ENCODE data around the gene PRCP.
A peak's percentile ranks its signal among the peaks of the same experiment; 100 is the strongest.
"Not testable (repeated sequence)": the region's sequence is repeated elsewhere in the genome, so short reads cannot be mapped to it uniquely, and the experiment has no call there.

PRCP gene

GRCh38 chr11:82900277-82901164 lies at the start of gene PRCP:
Gene PRCP, minus strand, starts transcription at chr11:82900430. Its CDS starts 28 bp downstream, at chr11:82900402.
- peak; percentile 91 for DNase-seq

GRCh38 chr11:82949352-82949751 lies 49.1 kb upstream of the PRCP start:
- no peak for DNase-seq

- DNase-seq, result no peak
Measured at GRCh38 chr11:82945682-82946081, 45.5 kb upstream of the PRCP start.

DNA sequence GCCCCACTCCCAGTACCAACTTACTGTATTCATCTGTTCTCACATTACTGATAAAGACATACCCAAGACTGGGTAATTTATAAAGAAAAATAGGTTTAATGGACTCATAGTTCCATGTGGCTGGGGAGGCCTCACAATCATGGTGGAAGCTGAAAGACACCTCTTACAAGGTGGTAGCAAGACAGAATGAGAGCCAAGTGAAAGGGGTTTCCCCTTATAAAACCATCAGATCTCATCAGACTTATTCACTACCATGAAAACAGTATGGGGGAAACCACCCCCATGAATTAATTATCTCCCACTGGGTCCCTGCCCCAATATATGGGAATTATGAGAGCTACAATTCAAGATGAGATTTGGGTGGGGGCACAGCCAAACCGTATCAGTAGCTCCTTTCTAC lies 44.8 kb upstream of the PRCP start:
- not testable (repeated sequence) for DNase-seq

GRCh38 chr11:82944198-82944597 lies 44.0 kb upstream of the PRCP start:
- DNase-seq, result no peak

- DNase-seq, result not testable (repeated sequence)
Measured at GRCh38 chr11:82943430-82943829, 43.2 kb upstream of the PRCP start.

DNA sequence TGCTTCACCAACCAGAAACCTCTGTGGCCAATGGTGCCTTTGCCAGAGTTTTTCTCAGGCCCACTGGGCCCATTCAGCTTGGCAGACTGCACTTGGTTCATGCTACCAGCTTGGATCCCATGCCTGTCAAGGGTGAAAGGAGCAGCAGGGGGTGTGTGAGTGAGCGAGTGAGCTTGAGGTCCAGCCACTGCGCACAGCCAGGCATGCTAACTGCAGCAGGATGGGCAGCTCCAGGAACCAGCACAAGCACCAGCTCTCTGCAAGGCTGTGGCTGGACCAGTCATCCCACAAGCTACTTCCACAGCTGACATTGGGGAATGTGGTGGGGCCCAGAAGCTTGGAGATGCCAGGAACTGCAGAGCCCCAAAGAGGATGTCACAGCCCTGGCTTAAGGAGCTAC lies 42.1 kb upstream of the PRCP start:
- no peak for DNase-seq

GRCh38 chr11:82939456-82939855 lies 39.2 kb upstream of the PRCP start:
- DNase-seq, result no peak

DNA sequence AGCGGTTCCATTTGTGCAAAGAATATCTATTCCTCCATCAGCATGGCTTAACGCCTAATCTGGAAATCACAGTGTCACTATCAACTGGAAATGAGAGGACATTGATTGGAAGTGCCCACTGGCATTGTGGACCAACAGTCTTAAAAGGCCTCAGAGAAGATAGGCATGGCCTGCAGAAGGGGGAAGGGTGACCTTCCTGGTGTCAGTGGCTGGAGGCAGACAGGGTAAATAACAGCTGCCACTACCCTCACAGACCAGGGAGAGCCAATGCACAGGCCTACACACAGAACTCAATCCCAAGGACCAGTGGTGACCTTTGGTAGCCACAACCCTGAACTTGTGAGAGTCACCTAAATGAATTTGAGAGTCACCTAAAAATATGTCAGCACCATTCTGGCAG lies 37.3 kb upstream of the PRCP start:
- DNase-seq, result no peak

DNA sequence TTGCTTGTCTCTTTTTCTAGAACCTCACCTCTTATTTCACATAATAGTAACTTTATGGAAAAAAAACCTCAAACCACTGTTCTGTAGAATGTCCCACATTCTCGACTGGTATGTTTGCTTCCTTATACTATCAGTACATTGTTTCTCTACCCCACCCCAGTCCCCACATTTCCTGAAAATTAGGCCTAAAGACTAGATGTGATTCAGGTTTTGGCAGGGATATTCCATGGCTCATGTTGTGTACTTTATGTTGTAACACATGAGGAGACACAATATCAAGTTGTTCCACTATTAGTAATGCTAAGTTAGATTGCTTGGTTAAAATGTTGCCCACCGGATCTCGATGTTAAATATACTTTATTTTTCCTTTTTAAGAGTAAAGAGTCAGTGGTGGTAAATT lies 36.0 kb upstream of the PRCP start:
- no peak for DNase-seq

- DNase-seq, result no peak
Measured at GRCh38 chr11:82932564-82932963, 32.3 kb upstream of the PRCP start.

- DNase-seq, result no peak
Measured at GRCh38 chr11:82930734-82931133, 30.5 kb upstream of the PRCP start.

- DNase-seq, result no peak
Measured at GRCh38 chr11:82930229-82930628, 30.0 kb upstream of the PRCP start.

DNA sequence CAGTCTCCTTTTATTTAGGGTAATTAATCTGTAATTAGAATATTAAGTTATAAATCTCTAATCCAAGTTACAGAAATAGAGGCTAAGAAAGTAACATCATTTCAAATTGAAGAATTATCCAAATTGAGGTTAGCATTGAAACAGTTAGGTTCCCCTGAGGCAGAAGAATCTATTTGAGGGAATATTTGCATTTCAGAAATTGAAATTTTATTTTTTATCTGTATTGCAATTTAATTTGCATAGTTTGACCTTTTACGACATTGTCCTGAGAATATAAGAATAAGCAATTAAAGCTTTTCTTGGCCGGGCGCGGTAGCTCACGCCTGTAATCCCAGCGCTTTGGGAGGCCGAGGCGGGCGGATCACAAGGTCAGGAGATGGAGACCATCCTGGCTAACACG lies 28.9 kb upstream of the PRCP start:
- DNase-seq, result no peak

GRCh38 chr11:82927264-82927880 lies 27.1 kb upstream of the PRCP start:
- no peak for DNase-seq

- no peak for DNase-seq
Measured at GRCh38 chr11:82924522-82925224, 24.4 kb upstream of the PRCP start.

- not testable (repeated sequence) for DNase-seq
Measured at GRCh38 chr11:82922396-82923173, 22.4 kb upstream of the PRCP start.

- not testable (repeated sequence) for DNase-seq
Measured at GRCh38 chr11:82920227-82920626, 20.0 kb upstream of the PRCP start.

GRCh38 chr11:82919786-82920185 lies 19.6 kb upstream of the PRCP start:
- not testable (repeated sequence) for DNase-seq

DNA sequence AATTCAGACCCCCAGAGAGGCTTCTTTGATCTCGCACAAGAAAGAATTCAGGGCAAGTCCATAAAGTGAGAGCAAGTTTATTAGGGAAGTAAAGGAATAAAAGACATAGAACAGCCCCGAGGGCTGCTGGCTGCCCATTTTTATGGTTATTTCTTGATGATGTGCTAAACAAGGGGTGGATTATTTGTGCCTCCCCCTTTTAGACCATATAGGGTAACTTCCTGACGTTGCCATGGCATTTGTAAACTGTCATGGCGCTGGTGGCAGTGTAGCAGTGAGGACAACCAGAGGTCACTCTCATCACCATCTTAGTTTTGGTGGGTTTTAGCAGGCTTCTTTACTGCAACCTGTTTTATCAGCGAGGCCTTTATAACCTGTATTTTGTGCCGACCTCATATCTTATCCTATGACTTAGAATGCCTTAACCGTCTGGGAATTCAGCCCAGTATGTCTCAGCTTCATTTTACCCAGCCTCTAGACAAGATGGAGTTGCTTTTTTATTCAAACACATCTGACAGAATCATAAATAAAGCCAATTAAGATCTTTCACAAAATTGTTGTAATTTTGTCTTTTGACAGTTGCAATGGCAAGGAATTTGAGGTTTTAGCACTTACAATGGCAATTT lies 8.9 kb upstream of the PRCP start:
- no peak for DNase-seq

DNA sequence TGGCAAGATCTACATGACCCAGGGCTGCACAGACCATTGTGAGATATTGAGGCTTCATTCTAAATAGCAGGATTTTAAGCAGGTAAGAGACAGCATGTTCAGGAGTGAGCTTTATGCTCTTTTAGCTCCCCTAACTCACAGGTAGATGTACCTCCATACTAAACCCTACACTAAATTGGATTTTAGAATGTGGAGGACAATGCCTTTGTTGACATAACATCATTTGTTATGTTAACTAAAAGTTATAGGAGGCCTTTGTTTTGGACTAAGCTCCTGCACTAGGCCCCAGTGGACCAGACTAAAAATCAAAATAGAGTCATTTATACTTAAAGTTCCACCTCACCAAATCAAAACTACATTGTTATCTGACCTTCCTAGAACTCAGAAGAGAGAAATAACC lies 8.1 kb upstream of the PRCP start:
- no peak for DNase-seq

- no peak for DNase-seq
Measured at GRCh38 chr11:82907371-82907770, 7.1 kb upstream of the PRCP start.
